Activated CD4-positive, alpha-beta T cell treated with anti-CD3 and anti-CD28 coated beads, Interleukin-2, amount 50 U/mL, for 48 hours (primary cell): Measurements from ENCODE around the gene USP31.

Source experiments
- DNase-seq, 2 experiments: peaks; one replicate each; pipeline ENCODE4 v3.0.0-alpha.2; 2020

Gene USP31

DNA sequence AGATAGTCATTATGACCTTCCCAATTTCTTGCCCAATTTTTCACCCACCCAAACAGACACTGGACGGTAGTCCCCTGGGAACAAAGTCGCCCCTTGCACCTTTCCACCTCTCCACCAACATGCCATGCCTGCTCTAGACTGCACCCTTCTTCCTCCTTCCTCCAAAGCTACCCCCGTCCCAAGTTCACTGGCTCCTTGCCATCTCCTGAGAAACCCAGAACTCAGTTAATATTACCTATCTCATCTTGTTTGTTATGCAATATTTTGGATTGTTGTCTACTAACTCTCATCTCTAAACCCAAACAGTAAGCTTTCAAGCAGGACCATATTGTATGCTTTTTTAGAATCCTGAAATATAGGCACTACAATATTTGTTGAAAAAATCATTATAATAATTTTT is 63.3 kb downstream of the USP31 start:
- DNase-seq: no peak

DNA sequence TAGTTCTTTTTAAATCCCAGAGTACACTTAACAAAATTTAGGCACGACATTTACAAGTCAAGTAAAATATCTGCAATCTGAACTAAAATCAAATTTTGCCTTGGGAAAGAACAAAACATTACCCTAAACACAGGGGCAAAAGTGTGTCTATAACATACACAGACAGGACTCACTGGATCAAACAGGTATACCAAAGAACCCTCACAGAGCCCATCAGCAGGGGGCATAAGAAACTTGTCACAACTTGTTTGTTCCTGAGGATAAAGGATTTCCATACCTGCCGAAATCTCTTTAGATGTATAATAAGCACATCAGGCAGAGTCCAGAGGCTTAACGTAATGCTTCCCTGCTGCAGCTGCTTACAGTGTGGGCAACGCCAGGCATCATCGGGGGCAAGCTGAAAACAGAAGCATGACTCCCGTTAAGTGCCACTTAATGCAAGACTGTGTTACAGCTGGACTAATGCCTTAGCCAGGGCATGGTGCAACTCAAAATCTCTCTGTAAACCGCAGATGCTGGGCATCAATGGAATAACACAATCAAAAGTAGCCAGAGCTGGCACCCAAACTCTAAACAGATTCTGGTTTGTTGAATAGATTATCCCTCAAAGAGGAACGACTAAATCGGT is 67.0 kb downstream of the USP31 start:
- no peak for DNase-seq

DNA sequence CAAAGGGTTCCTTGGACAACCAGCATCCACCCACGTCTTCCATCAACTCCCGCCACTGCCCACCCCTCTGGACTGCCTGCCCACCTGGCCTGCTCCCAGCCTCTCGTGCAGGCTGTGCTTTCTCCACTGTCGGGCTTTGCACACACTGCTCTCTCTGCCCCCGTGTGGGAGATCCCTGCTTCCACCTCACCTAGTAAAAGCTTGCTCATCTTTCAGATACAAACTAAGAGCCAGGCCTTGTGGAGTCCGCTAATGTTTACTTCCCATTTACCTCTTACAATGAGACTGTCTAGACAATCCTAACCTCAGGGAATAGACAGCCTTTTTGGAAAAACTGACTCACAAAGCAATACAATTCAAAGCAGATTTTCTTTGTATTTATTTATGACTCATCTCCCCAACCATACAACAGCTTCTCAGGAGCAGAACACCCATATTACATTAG is 67.6 kb downstream of the USP31 start:
- no peak for DNase-seq

GRCh38 chr16:23080747-23081146 is 68.5 kb downstream of the USP31 start:
- no peak for DNase-seq

GRCh38 chr16:23080329-23080728 is 68.9 kb downstream of the USP31 start:
- DNase-seq: no peak

DNA sequence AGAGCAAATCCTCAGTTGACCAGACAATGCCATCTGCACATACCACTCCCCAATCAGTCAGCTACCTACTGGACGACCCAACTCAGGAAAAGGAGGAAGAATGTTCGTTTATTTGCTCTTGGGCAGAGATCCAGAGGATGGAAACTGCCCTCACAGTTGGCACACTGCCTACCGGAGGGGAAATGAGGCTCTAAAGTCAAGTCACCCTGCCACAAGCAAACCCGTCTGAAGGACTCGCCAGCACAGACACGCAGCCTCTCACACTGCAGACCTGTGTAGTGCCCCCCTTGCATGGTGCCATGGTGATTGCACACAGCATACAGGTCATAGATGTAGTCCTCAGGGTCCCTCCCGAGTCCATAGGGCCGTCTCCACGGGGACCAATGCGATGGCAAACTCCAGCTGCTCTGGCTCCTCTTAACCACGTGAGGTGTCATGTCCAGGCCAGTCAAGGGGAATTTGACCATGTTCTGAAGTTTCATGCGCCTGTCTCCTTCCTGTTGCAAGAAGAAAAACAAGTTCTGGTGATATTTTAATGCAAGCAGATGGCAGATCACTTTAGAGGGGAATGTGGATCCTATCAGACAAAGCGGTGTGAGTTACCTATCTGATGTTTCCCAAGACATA is 69.5 kb downstream of the USP31 start:
- no peak for DNase-seq

GRCh38 chr16:23074423-23074822 is 74.8 kb downstream of the USP31 start:
- DNase-seq: no peak

- no peak for DNase-seq
Measured at GRCh38 chr16:23072769-23073549, 76.3 kb downstream of the USP31 start.

DNA sequence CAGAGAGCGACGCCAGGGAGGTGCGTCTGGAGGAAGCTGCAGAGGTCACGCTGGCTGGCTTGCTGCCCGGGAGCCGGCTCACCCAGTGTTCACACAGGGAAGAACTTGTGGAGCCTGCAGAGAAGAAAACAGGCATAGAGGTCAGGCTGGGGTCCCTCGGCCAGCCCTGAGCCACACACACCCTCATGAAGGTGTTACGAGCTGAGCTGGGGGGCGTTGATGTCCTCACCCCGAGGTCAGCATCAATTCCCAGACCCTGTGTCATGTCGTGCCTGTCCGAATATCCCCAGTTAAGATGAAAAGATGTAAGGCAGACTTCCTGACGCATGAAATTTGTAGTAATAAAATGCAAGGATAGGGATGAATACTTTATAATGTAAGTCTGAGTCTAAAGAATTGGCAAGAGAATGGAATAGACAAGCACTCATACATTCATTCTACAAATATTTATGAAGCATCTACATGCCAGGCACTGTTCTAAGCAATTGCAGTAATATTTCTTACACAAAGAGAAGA is 77.1 kb downstream of the USP31 start:
- no peak for DNase-seq

GRCh38 chr16:23071196-23072083 is 77.8 kb downstream of the USP31 start:
- no peak for DNase-seq

DNA sequence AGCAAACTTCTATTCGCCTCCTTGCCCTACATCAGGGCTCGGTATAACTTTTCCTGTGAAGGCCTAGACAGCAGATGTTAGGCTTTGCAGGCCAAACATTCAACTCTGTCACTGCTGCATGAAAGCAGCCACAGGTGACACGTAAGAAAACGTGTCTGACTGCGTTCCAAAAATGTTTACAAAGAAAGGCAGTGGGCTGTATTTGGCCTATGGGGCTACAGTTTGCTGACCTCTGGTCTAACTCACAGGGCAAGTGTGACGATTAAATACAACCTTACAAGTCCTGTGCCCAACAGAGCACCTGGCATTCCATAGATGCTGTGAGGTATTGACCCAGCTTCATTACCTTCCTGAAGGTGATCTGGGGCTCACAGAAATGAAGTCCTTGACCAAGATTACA is 79.4 kb downstream of the USP31 start:
- no peak for DNase-seq

DNA sequence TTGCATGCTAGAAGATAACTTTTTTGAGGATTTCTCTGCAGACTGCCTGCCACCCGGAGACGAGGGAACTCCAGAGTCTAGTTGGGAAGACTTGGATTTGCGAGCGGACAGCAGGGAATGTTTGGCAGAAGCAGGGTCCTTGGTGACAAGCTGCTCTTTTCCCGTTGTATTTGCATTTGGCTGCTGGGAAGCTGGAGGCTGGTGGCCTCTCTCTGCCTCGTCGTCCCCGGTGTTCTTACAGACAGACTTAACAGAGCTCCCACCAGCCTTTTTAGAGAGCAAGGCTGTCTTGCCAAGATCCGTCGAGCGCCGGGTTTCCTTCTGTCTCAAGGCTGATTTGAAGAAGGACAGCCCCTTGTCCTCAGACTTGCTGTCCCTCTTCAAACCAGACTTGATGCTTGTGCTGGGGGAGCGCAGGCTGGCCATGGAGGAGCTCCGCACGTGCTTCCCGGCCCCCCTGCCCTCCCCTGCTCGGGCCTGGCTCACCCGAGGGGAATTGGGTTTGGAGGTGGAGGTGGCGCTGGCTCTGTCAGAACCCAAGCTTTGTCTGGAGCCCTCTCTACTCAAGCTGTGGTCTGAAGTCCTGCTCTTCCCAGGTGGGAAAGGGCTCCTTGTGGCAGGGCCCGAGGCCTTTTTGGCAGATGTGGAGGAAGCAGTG is 81.0 kb downstream of the USP31 start:
- DNase-seq: no peak

- DNase-seq: no peak
Measured at GRCh38 chr16:23066676-23067075, 82.6 kb downstream of the USP31 start.

- no peak for DNase-seq
Measured at GRCh38 chr16:23064639-23065038, 84.6 kb downstream of the USP31 start.

DNA sequence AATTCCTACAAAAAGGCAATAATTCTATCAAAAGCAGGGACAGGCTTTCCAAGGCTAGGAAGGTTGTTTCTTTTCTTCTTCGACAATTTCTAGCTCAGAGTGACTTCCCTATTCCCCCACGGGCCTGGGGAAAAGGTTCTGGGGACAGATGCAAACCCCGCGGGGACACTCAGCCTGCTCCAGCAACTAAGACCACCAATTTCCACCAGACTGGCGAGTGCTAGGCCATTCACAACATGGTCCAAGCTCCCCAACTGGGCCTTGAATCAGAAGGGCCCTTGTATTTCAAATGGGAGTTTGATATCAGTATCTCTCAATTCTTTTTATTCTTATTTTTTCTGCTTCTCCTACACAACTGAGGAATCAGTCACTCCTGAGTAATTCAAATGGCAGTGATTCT is 86.7 kb downstream of the USP31 start:
- DNase-seq: no peak

DNA sequence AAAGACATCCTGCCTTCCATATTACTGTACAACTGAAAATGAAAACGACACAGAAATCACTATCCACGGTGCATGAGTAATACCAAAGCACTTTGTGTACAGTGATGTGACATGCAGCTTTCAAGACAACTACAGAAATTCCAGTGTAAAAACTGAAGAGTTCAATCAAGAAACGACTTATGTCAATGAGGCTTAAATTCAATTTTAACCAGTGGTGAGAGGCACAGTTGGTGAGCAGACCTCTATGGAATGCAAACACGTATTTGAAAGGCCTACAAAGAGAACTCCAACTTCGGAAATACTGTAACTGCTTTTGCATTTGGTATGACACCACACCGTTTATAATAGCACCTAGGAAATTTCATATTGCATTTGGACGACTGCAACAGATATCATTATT is 87.6 kb downstream of the USP31 start:
- no peak for DNase-seq

DNA sequence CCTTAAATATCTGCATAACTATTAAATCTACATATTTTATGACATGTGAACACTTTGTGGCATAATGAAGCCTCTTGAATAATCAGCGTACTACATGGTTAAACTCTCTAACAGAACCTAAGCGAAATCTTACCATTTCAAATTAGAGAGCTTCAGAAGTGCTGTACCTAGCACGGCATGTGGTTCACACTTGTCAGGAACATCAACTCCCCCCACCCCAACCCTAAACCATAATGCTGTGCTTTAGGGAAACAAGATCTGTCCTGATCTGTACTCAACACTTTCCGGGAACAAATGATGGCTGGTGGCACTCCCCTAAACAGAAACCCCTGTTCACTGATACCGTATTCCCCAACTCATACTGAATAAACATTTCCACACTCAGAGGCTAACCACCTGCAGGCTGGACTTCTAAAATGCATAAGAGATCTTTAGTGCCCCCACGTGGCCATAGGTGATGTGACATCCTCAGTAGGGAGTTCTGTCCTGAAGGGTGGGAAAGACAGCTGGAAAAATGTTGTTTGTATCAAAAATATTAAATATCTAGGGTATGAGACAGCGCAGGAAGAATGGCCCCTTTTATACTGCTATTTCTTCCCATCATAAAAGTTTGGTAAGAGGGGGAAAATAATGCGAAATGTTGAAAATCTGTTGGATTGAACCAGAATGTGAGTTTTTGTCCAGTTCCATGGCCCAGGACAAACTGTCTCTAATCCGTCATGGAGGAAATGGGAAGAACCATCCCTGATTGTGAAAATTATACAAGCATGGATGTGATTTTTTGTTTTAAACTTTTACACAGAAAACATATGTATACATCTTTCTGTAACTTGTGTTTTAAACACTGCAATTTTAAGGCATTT is 88.6 kb downstream of the USP31 start:
- DNase-seq: peak; percentile 66 to 72

- DNase-seq: no peak
Measured at GRCh38 chr16:23059433-23059832, 89.8 kb downstream of the USP31 start.

GRCh38 chr16:23058576-23058975 is 90.7 kb downstream of the USP31 start:
- DNase-seq: no peak

- no peak for DNase-seq
Measured at GRCh38 chr16:23057013-23057596, 92.1 kb downstream of the USP31 start.

DNA sequence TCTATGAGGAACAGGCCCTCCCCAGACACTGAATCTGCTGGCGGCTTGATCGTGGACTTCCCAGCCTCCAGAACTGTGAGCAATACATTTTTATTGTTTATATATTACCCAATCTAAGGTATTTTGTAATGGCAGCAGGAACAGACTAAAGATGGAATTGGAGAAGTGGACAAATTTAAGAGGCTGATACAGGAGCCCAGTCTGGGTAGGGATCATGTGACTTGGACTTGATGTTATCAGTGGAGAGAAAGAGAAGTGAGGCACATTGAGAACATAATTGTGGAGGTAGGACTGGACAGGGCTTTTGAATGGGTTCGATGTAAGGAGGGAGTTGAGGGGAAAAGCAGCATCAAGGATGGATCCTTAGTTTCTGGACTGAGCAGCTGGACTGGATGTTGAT is 93.8 kb downstream of the USP31 start:
- DNase-seq: no peak
